HG02610 (cell line): ENCODE results near the gene FRMPD1.

Experiments used
- ATAC-seq: cut with Tn5 transposase; IDR thresholded peaks from one replicate; pipeline ENCODE4 v1.9.1; 2021; ENCODE audit warnings: mild to moderate bottlenecking, moderate library complexity; ENCODE audit not compliant: unreplicated experiment

FRMPD1 gene

DNA sequence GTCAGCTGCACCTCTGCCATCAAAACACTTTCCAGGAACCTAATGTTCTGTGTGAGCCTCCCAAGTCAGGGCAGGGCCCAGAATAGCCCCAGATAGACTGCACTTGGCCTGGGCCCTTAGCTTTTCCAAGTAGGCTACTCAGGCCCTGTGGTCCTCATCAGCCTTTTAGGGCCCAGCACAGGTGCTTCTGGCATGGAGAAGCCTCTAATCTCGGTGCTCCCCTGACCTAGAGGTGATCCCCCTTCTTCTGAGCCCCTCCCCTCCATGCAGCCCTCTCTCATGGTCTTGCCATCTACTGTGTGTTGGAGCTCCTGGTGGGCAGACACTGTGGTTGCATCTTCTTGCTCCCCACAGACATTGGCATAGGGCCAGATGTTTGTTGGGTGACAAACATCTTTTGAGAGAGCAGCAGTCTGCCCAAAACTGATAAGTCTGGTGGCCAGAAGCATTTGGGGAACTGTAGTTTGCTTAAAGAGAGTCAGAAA lies 28.1 kb downstream of the FRMPD1 start:
- ATAC-seq, result no peak

DNA sequence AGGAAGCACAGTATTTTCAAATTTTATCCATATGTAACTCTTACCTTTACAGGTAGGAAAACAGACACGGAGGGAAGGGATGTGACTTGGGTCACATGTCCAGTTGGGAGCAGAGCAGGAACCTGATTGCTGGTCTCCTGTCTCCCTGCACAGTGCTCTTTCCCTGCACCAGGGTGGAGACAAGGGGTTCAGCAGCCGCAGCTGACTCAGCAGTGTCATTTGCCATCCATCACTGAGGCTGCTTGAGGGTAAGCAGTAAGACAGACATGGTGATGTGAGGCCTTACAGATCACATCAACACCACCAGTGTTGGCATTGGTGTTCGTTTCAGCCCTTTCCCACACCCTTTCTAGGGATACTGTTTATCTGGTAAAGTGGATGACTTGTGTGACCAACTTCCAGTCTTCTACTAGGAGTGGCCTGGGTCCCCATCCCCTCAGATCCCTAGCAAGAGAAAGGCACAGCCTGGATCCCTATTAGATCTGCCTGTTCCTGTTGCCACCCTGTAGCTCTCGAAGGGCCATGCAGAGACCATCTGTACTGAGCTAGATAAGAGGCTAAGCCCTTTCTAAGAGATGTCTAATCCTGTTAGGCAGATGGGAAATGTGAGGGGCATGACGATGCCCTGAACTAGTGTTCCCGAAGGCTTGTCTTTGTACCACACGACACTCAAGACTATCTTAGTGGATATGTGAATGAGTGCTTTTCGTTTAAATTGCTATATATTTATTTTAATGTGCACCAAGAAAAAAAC lies 29.1 kb downstream of the FRMPD1 start:
- ATAC-seq, result no peak

DNA sequence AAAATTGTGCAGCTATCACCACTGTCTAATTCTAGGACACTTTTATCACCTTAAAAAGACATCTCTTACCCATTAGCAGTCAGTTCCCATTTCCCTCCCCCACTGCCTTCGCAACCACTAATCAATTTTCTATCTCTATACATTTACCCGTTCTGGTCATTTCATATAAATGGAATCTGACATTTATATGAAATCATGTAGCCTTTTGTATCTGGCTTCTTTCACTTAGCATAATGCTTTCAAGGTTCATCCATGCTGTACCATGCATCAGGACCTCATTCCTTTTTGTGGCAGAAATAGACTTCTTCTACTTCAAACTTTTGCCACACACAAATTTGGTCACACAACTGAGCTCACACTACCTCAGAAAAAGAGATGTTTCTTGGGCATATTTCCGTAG lies 32.2 kb downstream of the FRMPD1 start:
- ATAC-seq, result no peak

DNA sequence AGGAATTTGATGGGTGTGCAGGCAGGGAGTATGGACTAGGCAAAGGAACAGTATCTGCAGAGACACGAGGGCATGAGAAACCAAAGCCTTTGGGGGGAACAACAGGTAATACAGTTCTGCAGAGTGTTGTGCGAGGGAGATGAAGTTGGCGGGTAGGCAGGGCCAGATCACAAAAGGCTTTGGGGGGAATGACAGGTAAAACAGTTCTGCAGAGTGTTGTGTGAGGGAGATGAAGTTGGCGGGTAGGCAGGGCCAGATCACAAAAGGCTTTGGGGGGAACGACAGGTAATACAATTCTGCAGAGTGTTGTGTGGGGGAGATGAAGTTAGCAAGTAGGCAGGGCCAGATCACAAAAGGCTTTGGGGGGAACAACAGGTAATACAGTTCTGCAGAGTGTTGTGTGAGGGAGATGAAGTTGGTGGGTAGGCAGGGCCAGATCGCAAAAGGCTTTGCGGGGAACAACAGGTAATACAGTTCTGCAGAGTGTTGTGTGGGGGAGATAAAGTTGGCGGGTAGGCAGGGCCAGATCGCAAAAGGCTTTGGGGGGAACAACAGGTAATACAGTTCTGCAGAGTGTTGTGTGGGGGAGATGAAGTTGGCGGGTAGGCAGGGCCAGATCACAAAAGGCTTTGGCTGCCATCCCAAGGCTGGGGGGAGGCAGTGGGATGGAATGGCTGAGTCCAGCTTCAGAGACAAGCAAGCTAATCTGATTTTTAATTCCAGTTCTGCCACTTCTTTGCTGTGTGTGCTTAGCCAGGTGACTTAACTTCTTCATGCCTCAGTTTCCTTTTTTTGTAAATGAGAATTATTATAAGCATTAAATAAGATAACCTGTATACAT lies 33.0 kb downstream of the FRMPD1 start:
- no peak for ATAC-seq

DNA sequence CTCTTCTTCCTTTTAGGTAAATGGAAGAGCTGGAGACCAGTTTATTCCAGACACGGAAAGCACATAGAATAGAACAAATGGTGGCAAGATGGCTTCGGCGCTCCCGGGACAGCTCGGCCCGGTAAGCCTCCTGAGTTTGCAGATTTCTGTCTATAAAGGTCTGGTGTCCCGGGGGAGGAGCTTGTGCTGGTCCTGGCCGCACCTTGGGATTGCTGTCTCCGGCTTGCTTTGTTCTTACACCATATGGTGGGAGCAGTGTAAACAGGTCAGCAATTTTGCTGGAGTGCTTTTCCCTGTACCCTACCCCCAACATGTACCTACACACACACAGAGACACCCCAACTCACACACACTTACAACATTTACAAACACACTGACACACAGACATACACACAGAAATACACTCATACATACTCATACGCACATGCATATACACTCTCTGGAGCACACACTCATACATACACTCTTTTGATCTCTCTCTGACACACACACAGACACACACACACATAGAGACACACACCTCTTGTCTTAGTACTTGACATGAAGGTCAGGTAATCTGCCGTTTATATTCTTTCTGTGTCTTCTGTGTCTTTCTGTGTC lies 42.0 kb downstream of the FRMPD1 start:
- ATAC-seq, result no peak

DNA sequence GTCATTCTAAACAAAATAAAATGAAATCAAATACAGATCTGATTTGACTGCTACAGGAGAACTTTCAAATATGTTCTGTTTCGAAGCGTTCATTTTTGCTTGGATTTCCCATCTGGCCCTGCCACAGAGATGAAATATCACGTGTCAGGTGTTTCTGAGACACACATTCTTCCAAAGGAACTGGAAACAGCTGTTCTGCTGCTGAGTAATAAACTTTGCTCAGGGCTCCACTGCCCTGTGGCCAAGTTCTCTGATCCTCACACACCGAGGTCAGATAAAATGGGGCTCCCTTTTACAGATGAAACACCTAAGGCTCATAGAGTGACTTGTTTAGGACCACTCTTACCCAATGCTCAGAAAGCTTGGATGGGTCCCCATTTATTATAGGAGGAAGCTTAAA lies 42.5 kb downstream of the FRMPD1 start:
- ATAC-seq, result no peak

DNA sequence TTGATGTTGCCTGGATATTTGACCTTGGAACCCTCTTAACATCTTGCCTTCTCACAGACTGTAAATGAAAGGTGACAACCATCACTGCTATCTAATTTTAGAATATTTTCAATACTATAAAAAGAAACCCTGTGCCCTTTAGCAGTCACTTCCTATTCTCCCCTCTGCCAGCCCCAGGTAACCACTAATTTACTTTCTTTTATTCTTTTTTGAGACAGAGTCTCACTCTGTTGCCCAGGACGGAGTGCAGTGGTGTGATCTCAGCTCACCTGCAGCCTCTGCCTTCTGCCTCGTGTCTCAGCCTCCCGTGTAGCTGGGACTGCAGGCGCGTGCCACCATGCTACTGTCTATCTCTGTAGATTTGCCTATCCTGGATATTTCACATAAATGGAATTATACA lies 43.6 kb downstream of the FRMPD1 start:
- no peak for ATAC-seq

DNA sequence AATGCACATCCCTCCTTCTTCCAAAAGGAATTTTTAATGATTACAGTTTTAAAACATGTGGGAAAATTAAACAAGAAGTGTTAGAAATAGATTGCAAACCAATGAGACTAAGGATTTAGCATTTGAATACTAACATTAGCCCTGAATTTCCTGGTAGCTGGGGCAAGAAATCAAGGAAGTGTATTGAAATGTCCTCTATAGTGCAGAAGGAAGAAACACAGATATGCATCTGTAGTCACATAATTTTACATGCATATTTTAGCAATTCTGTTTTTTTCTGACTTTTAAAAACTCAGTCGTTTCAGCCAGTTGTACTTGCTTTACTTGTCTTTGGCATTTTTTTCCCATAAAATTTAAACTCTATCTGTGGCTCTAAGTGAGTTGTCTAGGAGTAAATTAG lies 45.8 kb downstream of the FRMPD1 start:
- no peak for ATAC-seq

DNA sequence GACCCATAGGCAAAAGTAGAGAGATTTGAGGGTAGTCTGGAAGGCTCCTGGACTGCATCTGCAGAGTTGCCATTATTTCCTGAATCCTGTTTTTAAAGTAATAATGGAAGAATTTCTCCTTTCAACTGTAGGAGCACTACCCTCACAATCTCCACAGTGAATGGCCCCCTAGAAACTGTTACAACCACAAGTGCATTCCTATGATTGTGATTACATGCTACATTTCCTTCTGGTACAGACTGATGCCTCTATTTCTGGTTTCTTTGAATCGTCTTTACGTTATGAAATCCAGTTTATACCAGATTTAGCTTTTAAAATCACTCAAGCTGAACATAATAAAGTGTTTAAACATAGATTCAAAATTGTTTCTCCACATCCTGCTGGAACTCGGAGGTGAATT lies 49.4 kb downstream of the FRMPD1 start:
- no peak for ATAC-seq

DNA sequence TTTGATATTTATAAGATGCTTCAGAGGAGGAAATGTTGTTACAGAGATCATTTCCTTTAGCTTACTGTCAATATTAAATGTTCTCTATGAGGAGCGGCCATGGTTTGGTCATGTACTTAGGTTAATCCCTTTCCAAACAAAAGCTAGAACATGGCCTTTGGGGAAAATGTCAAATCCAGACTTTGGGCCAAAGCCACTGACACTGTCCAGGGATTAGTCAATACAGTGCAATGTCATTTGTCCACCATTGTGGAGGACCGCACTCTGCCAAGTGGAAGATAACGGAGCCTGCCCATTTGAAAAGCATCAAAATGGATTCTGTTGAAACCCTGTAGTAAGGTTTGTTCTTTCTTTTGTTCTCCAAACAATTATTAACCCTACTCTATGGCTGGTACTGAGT lies 50.1 kb downstream of the FRMPD1 start:
- no peak for ATAC-seq

DNA sequence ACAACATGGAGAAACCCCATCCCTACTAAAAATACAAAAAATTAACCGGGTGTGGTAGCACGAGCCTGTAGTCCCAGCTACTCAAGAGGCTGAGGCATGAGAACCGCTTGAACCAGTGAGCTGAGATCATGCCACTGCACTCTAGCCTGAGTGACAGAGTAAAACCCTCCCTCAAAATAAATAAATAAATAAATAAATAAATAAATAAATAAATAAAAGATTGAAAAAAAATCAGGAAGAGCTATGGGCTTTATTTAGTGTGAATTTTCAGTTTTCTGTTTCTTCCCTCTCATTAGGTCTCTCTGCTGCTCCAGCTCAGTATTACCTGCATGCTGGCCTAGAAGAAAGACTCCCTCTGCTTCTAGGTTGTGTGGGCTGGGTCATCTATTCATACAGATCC lies 55.0 kb downstream of the FRMPD1 start:
- ATAC-seq, result no peak

DNA sequence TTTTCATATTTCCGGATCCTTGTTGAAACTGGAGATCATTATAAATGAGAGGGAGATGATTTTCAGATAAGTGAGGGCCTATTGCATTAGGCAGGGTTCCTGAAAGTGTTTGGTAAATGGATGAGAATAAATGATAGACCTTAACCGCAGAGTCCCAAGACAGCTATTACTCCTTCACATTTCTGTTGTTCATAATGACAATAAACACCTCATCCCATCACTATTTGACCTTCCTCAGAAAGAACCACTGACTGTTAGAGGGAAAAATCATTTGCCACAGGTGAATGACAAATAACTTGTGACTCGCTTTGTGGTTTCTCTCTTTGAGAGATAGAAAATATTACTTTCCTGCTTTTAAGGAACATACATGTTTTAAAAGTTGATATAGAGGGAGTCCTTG lies 55.5 kb downstream of the FRMPD1 start:
- no peak for ATAC-seq

DNA sequence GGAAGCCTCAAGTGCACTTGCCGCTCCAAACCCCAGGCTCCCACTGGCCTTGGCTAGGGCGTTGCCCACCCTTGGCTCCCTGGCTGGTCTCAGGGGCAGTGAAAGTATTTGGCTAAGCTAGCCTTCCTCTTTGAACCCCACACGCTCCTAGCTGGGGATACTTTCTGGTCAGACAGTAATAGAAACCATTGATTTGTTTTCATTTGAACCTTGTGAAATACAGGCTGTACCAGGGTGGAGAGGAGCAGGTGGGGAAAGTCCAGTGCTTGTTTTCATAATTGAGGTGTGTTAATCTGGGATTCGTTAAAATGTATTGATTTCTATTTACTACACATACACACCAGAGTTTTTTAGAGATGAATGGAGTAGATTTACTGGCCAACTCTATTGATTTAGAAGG lies 57.0 kb downstream of the FRMPD1 start:
- no peak for ATAC-seq

DNA sequence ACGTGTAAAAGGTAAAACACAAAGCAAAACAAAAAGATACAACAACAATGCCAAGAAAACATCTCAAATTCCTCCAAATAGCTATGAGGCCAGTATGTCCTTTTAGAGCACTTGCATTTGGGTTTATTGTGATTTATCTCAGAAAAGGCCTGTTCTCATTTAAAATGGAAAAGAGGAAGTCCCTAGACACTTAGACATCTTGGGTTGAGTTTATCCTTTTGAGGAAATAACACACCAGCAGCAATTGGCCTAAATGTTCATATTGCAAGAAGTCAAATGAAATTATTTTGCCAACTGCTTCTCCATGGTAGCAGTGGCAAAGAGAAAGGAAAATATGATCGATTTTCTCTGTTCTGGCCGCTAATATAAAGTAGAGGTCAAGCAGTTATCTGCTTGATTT lies 59.3 kb downstream of the FRMPD1 start:
- no peak for ATAC-seq

DNA sequence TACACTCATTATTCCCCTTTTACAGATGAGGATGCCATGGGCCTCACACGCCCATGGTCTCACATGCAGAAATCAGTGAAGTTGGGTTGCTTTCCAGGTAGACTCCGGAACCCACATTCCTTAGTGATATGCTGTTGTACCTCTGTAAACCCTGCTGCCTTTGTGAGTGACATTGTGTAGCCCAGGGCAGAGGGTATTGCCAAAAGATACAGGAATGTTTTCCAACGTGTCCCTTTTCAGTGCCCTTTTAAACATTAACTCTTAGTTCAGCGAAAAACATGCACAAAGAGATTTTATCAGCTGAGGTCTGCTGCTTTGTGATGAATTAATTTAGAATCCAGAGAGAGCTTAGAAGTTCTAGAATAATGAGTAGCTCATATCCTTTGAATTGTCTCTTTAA lies 64.5 kb downstream of the FRMPD1 start:
- no peak for ATAC-seq

DNA sequence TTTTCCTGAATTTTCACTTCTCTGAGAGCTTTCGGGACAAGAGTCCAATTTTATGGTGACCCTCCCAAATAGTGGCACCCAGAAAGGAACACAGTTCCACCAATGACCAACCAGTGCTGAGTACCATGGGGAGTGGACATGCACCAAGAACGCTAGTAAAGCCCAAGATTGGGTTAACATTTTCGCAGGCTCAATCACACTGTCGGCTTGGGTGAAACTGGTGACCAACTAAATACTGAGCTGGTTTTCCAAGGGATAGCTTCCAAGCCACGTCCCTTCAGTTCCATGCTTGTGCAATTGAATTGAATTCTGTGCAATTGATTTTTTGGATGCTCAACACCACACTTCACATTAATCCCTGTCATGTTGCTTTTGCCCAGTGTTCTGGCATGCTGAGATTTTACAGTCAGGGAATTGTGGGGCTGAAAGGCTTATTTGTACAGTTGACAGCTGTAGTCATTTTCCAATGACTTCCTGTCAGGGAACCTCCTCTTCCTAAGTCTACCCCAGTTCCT lies 65.3 kb downstream of the FRMPD1 start:
- no peak for ATAC-seq

DNA sequence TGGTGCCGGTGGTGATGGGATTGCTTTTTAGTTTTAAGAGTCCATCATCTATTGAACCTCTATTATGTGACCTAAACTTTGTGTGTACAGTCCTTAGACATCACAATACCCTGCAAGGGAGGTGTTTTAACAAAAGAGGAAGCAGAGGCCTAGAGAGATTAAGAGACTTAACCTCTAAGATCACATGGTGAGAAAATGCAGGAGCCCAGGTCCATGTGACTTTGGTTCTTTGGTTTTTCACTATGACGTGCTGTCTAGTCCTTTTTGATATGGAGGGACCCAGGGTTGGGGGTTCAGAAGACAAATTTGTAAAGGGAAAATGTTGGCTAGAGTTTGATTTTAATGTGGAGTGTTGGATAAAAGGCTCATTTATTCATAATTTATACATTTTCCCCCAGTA lies 68.8 kb downstream of the FRMPD1 start:
- ATAC-seq, result no peak

DNA sequence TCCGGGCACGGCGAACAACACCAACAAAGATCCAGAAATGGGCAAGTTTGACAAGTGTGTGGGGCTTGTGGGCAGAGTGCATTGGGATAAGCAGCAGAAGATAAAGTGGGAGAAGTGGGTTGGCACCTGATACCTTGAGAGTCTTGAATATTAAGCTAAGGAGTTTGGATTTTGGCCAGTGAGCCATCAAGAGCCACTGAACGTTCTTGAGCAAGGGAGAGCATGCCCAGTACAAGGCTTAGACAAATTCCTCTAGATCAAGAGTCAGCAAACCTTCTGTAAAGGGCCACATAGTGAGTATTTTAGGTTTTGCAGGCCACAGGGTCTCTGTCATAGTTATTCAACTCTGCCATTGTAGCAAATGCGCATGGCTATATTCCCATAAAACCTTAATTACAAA lies 76.3 kb downstream of the FRMPD1 start:
- ATAC-seq, result no peak

DNA sequence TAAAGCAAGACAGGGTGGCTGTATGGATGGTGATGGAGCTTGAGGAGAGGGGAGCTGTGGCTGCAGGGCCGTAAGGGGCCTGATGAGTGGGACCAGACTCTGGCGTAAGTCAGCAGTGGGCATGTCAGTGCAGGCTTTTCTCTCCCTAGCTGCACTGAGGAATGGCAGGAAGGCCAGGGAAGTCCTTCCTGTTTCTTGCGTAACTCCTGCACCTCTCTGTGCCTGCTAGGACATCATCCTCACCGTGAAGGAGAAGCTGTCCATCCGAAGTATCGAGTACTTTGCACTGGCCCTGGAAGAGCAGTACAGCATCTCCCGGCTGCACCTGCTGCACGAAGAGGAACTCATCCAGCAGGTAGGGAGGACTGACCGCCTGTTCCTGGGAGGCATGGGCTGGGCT lies 78.7 kb downstream of the FRMPD1 start:
- ATAC-seq, result no peak

DNA sequence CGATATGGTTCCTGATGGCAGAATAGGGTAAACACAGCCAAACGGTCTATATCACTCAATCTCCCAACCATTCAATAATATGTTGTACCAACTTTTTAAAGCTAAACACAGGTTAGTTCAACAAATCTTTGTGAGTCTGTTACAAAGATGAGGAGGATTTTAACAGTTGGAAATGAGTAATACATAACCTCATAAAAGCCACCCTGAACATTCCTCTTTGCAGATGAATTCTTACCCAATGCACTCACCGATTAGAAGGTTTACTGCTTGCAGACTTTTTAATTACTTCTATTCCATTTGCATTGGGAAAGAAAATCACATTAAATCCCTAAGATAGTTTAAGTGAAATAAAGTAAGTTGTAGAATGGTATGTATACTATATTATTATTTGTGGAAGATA lies 79.5 kb downstream of the FRMPD1 start:
- ATAC-seq, result no peak

DNA sequence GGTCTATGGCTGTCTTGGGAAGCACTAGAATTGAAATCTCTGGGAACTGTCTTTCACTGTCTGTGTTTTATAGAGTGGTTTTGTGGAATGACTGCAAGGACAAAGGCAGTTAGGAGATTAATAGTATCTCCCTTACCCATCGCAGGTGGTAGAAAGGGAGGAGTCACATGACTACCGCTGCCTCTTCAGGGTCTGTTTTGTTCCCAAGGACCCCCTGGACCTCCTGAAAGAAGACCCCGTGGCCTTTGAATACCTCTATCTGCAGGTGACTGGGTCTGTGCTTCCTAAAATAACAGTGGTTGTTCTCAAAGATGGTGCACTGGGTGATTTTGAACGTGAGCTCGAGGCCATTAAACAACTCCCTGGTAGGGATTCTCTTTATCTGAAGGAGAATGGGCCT lies 80.1 kb downstream of the FRMPD1 start:
- no peak for ATAC-seq
